ENCODE results near the gene CNPY1.

Gene CNPY1

DNA sequence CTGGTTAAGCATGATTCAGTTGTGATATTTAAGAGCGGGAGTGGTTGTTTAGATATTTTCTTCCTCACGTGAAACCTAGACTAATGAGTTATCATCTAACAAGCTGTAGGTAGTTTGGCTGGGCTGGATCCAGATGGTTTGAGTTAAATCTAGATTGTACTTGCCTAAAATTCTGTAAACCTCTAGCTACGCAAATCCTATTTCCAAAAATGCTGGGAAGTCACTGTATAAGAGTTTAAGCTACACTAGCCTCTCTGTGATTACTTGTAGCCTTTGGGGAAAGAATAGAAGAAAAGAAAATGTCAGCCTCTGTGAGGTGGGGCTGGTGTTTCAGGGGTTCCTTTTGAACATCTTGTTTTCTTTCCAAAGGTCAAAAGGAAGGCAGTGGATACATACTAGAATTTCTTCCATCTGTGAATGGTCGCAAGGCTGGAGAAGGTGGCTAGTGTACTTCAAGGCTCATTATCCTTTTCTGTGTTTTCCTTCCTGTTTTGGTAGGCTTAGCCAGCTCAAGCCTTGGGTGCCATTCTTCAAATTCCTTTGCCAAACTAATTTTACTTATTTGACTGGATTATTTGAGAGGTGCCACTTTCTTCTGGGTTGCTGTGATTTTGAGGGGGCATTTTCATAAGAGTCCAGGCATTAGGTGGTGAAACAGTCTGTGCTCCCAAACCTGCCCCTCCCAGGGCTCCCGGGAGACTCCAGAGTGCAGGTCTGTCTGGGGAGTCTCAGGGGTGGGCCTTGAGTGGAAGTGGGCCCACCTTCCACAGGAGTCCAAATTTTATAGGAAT, 93.7 kb downstream of the CNPY1 start:
- TF ChIP-seq, protein P1, sequence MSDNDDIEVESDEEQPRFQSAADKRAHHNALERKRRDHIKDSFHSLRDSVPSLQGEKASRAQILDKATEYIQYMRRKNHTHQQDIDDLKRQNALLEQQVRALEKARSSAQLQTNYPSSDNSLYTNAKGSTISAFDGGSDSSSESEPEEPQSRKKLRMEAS (IDR thresholded peaks at IDR 0.05): no peak
- TF ChIP-seq CREB1 (IDR thresholded peaks at IDR 0.05; ENCODE audit: low read depth): no peak
- TF ChIP-seq FOXM1 (IDR thresholded peaks at IDR 0.05; ENCODE audit: borderline replicate concordance, low read depth): no peak
- no peak for TF ChIP-seq EP300 (IDR thresholded peaks at IDR 0.05; ENCODE audit: borderline replicate concordance)
- TF ChIP-seq ZBTB7A (IDR thresholded peaks at IDR 0.05; ENCODE audit: low read depth): no peak
- no peak for TF ChIP-seq RAD21 (IDR thresholded peaks at IDR 0.05; ENCODE audit: low read depth)
- TF ChIP-seq CEBPB (IDR thresholded peaks at IDR 0.05): no peak
- no peak for TF ChIP-seq YY1 (IDR thresholded peaks at IDR 0.05; ENCODE audit: low read depth)
- TF ChIP-seq EGR1 (IDR thresholded peaks at IDR 0.05): no peak
- no peak for TF ChIP-seq TCF12 (IDR thresholded peaks at IDR 0.05; ENCODE audit: low read depth)
- TF ChIP-seq, protein P2, sequence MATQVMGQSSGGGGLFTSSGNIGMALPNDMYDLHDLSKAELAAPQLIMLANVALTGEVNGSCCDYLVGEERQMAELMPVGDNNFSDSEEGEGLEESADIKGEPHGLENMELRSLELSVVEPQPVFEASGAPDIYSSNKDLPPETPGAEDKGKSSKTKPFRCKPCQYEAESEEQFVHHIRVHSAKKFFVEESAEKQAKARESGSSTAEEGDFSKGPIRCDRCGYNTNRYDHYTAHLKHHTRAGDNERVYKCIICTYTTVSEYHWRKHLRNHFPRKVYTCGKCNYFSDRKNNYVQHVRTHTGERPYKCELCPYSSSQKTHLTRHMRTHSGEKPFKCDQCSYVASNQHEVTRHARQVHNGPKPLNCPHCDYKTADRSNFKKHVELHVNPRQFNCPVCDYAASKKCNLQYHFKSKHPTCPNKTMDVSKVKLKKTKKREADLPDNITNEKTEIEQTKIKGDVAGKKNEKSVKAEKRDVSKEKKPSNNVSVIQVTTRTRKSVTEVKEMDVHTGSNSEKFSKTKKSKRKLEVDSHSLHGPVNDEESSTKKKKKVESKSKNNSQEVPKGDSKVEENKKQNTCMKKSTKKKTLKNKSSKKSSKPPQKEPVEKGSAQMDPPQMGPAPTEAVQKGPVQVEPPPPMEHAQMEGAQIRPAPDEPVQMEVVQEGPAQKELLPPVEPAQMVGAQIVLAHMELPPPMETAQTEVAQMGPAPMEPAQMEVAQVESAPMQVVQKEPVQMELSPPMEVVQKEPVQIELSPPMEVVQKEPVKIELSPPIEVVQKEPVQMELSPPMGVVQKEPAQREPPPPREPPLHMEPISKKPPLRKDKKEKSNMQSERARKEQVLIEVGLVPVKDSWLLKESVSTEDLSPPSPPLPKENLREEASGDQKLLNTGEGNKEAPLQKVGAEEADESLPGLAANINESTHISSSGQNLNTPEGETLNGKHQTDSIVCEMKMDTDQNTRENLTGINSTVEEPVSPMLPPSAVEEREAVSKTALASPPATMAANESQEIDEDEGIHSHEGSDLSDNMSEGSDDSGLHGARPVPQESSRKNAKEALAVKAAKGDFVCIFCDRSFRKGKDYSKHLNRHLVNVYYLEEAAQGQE (IDR thresholded peaks at IDR 0.05; ENCODE audit: low read depth): no peak
- no peak for TF ChIP-seq TAF1 (IDR thresholded peaks at IDR 0.05; ENCODE audit: low read depth)
- TF ChIP-seq TEAD4 (IDR thresholded peaks at IDR 0.05): no peak
- TF ChIP-seq, protein P3, sequence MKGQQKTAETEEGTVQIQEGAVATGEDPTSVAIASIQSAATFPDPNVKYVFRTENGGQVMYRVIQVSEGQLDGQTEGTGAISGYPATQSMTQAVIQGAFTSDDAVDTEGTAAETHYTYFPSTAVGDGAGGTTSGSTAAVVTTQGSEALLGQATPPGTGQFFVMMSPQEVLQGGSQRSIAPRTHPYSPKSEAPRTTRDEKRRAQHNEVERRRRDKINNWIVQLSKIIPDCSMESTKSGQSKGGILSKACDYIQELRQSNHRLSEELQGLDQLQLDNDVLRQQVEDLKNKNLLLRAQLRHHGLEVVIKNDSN (IDR thresholded peaks at IDR 0.05): no peak
- TF ChIP-seq NFIC (IDR thresholded peaks at IDR 0.05): no peak

DNA sequence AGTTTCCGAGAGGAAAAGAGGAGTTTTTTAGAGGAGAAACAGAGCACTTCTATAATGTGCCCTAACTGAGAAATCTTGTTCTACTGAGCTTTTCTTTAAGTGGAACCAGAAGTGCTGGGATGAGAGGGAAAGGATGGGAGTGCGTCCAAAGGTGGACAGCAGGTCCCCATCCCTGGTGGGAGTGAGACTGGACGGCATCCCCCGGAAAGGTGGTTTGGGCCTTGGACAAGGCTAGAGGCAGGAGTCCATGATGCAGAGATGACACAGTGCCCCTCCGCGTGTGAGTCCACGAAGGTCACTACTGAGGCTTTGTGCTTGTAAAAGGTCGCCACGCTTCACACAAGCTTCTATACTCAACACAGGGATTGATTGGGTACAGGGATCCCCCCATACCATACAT, 94.5 kb downstream of the CNPY1 start:
- no peak for TF ChIP-seq EGR1 (IDR thresholded peaks at IDR 0.05)
